Measurements from ENCODE around the gene DIS3L2.

DIS3L2 gene

GRCh38 chr2:232058063-232058877 lies 96.8 kb downstream of the DIS3L2 start:
- no peak overlapping the region for H3K4me3 ChIP-seq (ENCODE audit: low read depth, low read length)
- TF ChIP-seq, protein P1, sequence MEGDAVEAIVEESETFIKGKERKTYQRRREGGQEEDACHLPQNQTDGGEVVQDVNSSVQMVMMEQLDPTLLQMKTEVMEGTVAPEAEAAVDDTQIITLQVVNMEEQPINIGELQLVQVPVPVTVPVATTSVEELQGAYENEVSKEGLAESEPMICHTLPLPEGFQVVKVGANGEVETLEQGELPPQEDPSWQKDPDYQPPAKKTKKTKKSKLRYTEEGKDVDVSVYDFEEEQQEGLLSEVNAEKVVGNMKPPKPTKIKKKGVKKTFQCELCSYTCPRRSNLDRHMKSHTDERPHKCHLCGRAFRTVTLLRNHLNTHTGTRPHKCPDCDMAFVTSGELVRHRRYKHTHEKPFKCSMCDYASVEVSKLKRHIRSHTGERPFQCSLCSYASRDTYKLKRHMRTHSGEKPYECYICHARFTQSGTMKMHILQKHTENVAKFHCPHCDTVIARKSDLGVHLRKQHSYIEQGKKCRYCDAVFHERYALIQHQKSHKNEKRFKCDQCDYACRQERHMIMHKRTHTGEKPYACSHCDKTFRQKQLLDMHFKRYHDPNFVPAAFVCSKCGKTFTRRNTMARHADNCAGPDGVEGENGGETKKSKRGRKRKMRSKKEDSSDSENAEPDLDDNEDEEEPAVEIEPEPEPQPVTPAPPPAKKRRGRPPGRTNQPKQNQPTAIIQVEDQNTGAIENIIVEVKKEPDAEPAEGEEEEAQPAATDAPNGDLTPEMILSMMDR (IDR thresholded peaks at IDR 0.05; ENCODE audit: borderline replicate concordance, insufficient read depth, low read depth, low read length) = no peak

- no peak overlapping the region for H3K4me3 ChIP-seq (ENCODE audit: low read depth, low read length)
Measured at GRCh38 chr2:232058931-232059330, 97.4 kb downstream of the DIS3L2 start.

GRCh38 chr2:232061265-232061664 lies 99.8 kb downstream of the DIS3L2 start:
- TF ChIP-seq, protein P1 (IDR thresholded peaks at IDR 0.05; ENCODE audit: borderline replicate concordance, insufficient read depth, low read depth, low read length) = no peak
- H3K4me3 ChIP-seq (ENCODE audit: low read depth, low read length) = no peak overlapping the region

More at GRCh38 chr2:232058931-232059330, 97.4 kb downstream of the DIS3L2 start:
- TF ChIP-seq, protein P1 (IDR thresholded peaks at IDR 0.05; ENCODE audit: borderline replicate concordance, insufficient read depth, low read depth, low read length) = no peak

- no peak overlapping the region for H3K4me3 ChIP-seq (ENCODE audit: low read depth, low read length)
- TF ChIP-seq, protein P1 (IDR thresholded peaks at IDR 0.05; ENCODE audit: borderline replicate concordance, insufficient read depth, low read depth, low read length) = no peak
Measured at GRCh38 chr2:232073026-232073425, 111.5 kb downstream of the DIS3L2 start.

DNA sequence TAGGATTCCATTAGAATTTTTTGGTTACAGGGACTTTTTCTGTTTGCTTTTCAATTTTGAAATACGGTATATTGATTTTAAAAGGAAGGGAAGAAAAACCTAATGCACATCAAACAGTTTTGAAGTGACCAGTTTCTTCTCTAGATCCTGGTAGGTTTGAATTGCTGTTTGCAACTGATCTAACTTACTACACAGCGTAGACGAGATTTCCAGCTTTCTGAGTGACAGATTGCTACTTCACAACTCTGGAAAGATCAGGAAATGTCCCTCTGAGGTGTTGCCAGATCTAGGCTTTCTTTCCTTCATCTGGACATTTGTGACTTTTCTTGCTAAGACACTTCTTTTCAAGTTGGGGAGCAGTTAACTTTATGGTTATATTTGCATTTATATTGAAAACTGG lies 112.2 kb downstream of the DIS3L2 start:
- no peak overlapping the region for H3K4me3 ChIP-seq (ENCODE audit: low read depth, low read length)
- TF ChIP-seq, protein P1 (IDR thresholded peaks at IDR 0.05; ENCODE audit: borderline replicate concordance, insufficient read depth, low read depth, low read length) = no peak

DNA sequence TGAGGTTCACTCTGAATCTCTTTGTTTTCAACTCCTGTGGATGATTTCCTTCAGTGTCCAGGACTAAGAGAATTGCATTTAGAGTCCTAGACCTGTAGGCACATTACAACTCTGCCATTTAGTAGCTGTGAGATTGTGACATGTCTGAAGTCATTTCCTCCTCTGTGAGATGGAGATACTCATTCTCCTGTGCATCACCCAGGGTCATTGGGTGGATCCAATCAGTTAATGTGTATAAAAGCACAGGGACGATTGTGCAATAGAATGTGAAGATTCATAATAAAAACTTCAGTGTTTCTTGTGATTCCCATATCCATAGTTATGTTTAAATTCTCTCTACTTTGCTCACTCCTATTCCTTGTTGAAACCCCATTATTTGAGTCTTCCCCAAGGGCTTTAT lies 113.6 kb downstream of the DIS3L2 start:
- H3K4me3 ChIP-seq (ENCODE audit: low read depth, low read length) = no peak overlapping the region
- TF ChIP-seq, protein P1 (IDR thresholded peaks at IDR 0.05; ENCODE audit: borderline replicate concordance, insufficient read depth, low read depth, low read length) = no peak

DNA sequence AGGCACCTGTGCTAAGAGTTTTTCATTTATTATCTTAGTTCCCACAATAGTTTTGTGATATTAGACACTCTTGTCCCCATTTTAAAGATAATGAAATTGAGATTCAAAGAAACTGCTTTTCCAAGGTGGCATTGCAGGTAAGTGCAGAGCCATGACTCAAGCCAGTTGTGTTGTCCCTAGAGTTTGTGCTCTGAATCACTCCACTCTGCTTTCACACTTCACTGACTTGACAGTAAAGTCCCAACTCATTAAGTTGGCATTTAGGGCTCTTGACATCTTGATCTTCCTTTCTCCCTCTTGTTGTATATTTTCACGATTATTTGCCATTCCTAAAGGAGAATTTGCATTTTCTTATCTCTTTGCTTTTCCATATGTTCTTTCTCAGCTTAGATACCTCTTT lies 114.3 kb downstream of the DIS3L2 start:
- H3K4me3 ChIP-seq (ENCODE audit: low read depth, low read length) = no peak overlapping the region
- TF ChIP-seq, protein P1 (IDR thresholded peaks at IDR 0.05; ENCODE audit: borderline replicate concordance, insufficient read depth, low read depth, low read length) = no peak

Data from GM12875 (cell line).